NCI-H526 treated with DMSO at 0.1 percent for 48 hours (cell line): ENCODE data around the gene KRTAP22-1.

Experiments
- DNase-seq: peaks from one replicate; lab custom pipeline; 2025; lab: John Stamatoyannopoulos, UW

Gene KRTAP22-1

GRCh38 chr21:30625449-30626165 lies 24.7 kb downstream of the KRTAP22-1 start:
- DNase-seq = no peak

- no peak for DNase-seq
These were observed 27.2 kb downstream of the KRTAP22-1 start for GRCh38 chr21:30628109-30628508.

GRCh38 chr21:30629200-30629599 lies 28.3 kb downstream of the KRTAP22-1 start:
- no peak for DNase-seq

GRCh38 chr21:30634906-30635305 lies 34.0 kb downstream of the KRTAP22-1 start, which contains the start of gene KRTAP20-2:
KRTAP20-2 (plus strand) TSS chr21:30635206; CDS start chr21:30635264, 58 bp downstream.
- no peak for DNase-seq

GRCh38 chr21:30638686-30639085 lies 37.8 kb downstream of the KRTAP22-1 start:
- no peak for DNase-seq

GRCh38 chr21:30642564-30642963 lies 41.7 kb downstream of the KRTAP22-1 start, which contains the start of gene KRTAP20-3:
KRTAP20-3 (plus strand) TSS chr21:30642864.
- no peak for DNase-seq

- DNase-seq = no peak
These were observed 46.1 kb downstream of the KRTAP22-1 start for GRCh38 chr21:30646904-30647414.
